K562 (cell line): ENCODE measurements around the gene PARD3. TPM values are rescaled to one million over a fixed set of nuclear protein-coding genes. Genes with fewer than 3 reads are reported as not detected.

Experiments used
- ESRRA ChIP-seq: fragments of 450-650 bp; IDR thresholded peaks from 2 replicates; pipeline ENCODE4 v1.6.1; 2014; ENCODE audit warnings: low read depth, mild to moderate bottlenecking, moderate library complexity, borderline replicate concordance
- MTA2 ChIP-seq: fragments of 450-650 bp; IDR thresholded peaks from 2 replicates; pipeline ENCODE4 v1.6.1; 2016; ENCODE audit warnings: low read depth
- RCOR1 ChIP-seq, 2 experiments: IDR thresholded peaks; 2 replicates each; pipeline ENCODE4 v1.6.1; 2012; ENCODE audit warnings: low read depth in 2 of 2, low read length in 2 of 2, borderline replicate concordance in 1 of 2, improper control_type of control experiment in 1 of 2
- TEAD4 ChIP-seq, 2 experiments: sonication (generic) in 1 of 2; formaldehyde crosslinking in 1 of 2; IDR thresholded peaks; 2 replicates each; pipeline versions ENCODE4 v1.6.1 to v1.8.0; 2012 to 2022; ENCODE audit warnings: borderline replicate concordance in 1 of 2, inconsistent platforms in 1 of 2, low read length in 1 of 2, mild to moderate bottlenecking in 1 of 2, missing genetic modification reagents in 1 of 2
- ZNF165 ChIP-seq: fragments of 250-450 bp; sonication (Bioruptor Pico); IDR thresholded peaks from 2 replicates; pipeline ENCODE4 v1.4.0; 2020; ENCODE audit warnings: borderline replicate concordance
- ZNF41 ChIP-seq: fragments of 250-450 bp; sonication (Bioruptor Pico); conservative IDR thresholded peaks from 2 replicates; pipeline ENCODE4 v1.4.0; 2020; ENCODE audit warnings: mild to moderate bottlenecking
- ZNF551 ChIP-seq: fragments of 250-450 bp; sonication (Bioruptor Pico); IDR thresholded peaks from 2 replicates; pipeline ENCODE4 v1.5.0; 2021; ENCODE audit warnings: mild to moderate bottlenecking, moderate library complexity
- polyA plus RNA-seq, 8 experiments: library from polyadenylated mRNA; depleted of rRNA in 4 of 8; stranded (reverse) in 5 of 8; unstranded in 3 of 8; fragments of >200 nt; fragmentation: Nextera tagmentation in 2 of 8; fragmentation: Illumina TruSeq in 1 of 8; extraction: Ambion mirVana in 2 of 8; extraction: Trizol in 1 of 8; gene quantifications; 2 replicates each; pipeline versions ENCODE4 v1.2.1 to v1.2.3, GENCODE V29; 2011 to 2014; ENCODE audit warnings: inconsistent platforms in 1 of 8, missing spikeins in 1 of 8
- total RNA-seq, 7 experiments: library from RNA; depleted of rRNA in 6 of 7; stranded (reverse); fragments of >200 nt in 6 of 7; fragmentation: Illumina TruSeq in 2 of 7; extraction: Trizol in 2 of 7; gene quantifications; 2 replicates each; pipeline versions ENCODE4 v1.2.1 to v1.2.3, GENCODE V29; 2011 to 2021; ENCODE audit warnings: low replicate concordance in 1 of 7
- TF ChIP-seq, protein P1 (sequence below): fragments of 450-650 bp; formaldehyde crosslinking; IDR thresholded peaks from 2 replicates; pipeline ENCODE4 v1.4.0; 2020; ENCODE audit warnings: mild to moderate bottlenecking, moderate library complexity
- TF ChIP-seq, protein P2 (sequence below): fragments of 450-650 bp; IDR thresholded peaks from 2 replicates; pipeline ENCODE4 v1.6.1; 2016; ENCODE audit warnings: mild to moderate bottlenecking
- TF ChIP-seq, protein P3 (sequence below), 3 experiments: fragments of 200-800 bp in 1 of 3; sonication (Bioruptor generic) in 1 of 3; sonication (generic) in 1 of 3; formaldehyde crosslinking in 1 of 3; IDR thresholded peaks; 2 replicates each; pipeline versions ENCODE4 v1.6.1 to v1.8.0; 2016 to 2022; ENCODE audit warnings: mild to moderate bottlenecking in 2 of 3, missing compliant biosample characterization in 2 of 3, missing genetic modification characterization in 2 of 3, missing genetic modification reagents in 1 of 3

PARD3 gene
- total and polyA plus RNA-seq, 9 of the 15 experiments (the other 6 are each of a cell fraction or from before 2014, with no cell fraction given) = 2.7 to 11.7 (median 7.7) TPM

DNA sequence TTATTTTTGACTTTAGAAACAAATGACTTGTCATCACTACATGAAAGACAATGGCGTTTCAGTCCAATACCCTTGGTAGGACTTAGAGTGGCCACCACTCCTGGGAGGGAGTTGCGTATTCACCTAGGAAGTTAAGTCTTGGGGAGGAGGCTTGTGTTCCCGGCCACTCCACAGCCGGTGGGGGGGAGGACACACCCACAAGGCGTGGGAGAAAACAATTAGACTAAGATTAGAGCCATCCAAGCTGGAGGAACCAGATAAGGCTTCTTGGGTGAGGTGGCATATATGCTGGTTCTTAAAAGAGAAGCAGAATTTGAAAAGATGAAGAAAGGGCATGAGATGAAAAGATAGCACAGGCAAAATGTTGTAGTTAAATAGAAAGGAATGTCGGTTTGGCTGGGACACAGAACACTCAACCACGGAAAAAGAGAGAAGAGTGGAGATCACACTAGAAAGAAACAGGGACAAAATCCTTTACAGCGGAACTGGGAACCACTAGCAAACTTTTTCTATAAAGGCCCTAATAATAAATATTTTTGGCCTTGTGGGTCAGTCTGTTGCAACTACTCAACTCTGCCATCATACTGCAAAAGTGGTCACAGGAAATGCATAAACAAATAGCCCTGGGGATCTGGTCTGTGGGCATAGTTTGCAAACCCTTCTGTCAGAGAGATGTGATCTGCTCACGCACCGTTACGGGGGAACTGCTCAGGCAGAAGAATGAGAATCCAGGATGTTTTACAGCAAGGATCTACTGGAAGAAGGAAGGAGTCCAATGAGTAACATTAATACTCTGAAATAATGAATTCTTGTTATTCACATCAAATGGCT is 651.8 kb downstream of the PARD3 start (continued):
- TF ChIP-seq, protein P1, sequence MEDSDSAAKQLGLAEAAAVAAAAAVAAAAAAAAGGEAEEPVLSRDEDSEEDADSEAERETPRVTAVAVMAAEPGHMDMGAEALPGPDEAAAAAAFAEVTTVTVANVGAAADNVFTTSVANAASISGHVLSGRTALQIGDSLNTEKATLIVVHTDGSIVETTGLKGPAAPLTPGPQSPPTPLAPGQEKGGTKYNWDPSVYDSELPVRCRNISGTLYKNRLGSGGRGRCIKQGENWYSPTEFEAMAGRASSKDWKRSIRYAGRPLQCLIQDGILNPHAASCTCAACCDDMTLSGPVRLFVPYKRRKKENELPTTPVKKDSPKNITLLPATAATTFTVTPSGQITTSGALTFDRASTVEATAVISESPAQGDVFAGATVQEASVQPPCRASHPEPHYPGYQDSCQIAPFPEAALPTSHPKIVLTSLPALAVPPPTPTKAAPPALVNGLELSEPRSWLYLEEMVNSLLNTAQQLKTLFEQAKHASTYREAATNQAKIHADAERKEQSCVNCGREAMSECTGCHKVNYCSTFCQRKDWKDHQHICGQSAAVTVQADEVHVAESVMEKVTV = no peak
- peak; percentile 70 for TF ChIP-seq MTA2
- TF ChIP-seq ZNF165 (CRISPR knock-in tag) = no peak
- no peak for TF ChIP-seq ZNF551 (CRISPR knock-in tag)
- TF ChIP-seq RCOR1 (IDR thresholded peaks at IDR 0.05; ENCODE audit: borderline replicate concordance in 1 of 2, low read depth in 2 of 2, low read length in 2 of 2) = peak in 1 of 2 experiments; percentile 56; a peak in 1 of 4 replicates
- TF ChIP-seq, protein P2, sequence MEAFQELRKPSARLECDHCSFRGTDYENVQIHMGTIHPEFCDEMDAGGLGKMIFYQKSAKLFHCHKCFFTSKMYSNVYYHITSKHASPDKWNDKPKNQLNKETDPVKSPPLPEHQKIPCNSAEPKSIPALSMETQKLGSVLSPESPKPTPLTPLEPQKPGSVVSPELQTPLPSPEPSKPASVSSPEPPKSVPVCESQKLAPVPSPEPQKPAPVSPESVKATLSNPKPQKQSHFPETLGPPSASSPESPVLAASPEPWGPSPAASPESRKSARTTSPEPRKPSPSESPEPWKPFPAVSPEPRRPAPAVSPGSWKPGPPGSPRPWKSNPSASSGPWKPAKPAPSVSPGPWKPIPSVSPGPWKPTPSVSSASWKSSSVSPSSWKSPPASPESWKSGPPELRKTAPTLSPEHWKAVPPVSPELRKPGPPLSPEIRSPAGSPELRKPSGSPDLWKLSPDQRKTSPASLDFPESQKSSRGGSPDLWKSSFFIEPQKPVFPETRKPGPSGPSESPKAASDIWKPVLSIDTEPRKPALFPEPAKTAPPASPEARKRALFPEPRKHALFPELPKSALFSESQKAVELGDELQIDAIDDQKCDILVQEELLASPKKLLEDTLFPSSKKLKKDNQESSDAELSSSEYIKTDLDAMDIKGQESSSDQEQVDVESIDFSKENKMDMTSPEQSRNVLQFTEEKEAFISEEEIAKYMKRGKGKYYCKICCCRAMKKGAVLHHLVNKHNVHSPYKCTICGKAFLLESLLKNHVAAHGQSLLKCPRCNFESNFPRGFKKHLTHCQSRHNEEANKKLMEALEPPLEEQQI = 0 out of 2 replicates have a peak, but pooled peaks have one; percentile 36
- no peak for TF ChIP-seq ZNF41 (CRISPR knock-in tag)
- peak; percentile 35; the same call in 1 of the 2 replicates for TF ChIP-seq ESRRA
- peak; percentile 87 for TF ChIP-seq TEAD4 (IDR thresholded peaks at IDR 0.05; ENCODE audit: low read length)
- no peak for TF ChIP-seq TEAD4 (CRISPR knock-in tag; IDR thresholded peaks at IDR 0.05; ENCODE audit: borderline replicate concordance)
- TF ChIP-seq, protein P3, sequence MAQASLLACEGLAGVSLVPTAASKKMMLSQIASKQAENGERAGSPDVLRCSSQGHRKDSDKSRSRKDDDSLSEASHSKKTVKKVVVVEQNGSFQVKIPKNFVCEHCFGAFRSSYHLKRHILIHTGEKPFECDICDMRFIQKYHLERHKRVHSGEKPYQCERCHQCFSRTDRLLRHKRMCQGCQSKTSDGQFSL (CRISPR knock-in tag; IDR thresholded peaks at IDR 0.05) = peak; percentile 94
- TF ChIP-seq, protein P3 (tag; IDR thresholded peaks at IDR 0.05) = peak in 1 of 2 experiments; percentile 83; a peak in 2 of 4 replicates
